HepG2 (cell line): ENCODE results near the gene PCDH12. TPM values are rescaled to one million over a fixed set of nuclear protein-coding genes. Genes with fewer than 3 reads are reported as not detected.

Source experiments
- AKAP8 ChIP-seq: sonication (generic); formaldehyde crosslinking; IDR thresholded peaks from 2 replicates; pipeline ENCODE4 v1.5.1; 2020; ENCODE audit warnings: mild to moderate bottlenecking, missing genetic modification reagents
- ARNT ChIP-seq: fragments of 450-650 bp; IDR thresholded peaks from 2 replicates; pipeline ENCODE4 v1.6.1; 2017
- ASH2L ChIP-seq: fragments of 300-600, 200-600 bp; sonication (generic); IDR thresholded peaks from 2 replicates; pipeline ENCODE4 v1.7.0; 2017; ENCODE audit warnings: low read depth, mild to moderate bottlenecking, moderate library complexity, mixed read lengths, low read length; ENCODE audit not compliant: insufficient read length
- ATF6 ChIP-seq: sonication (generic); formaldehyde crosslinking; conservative IDR thresholded peaks from 2 replicates; pipeline ENCODE4 v1.4.0; 2020; ENCODE audit warnings: missing genetic modification reagents
- CENPT ChIP-seq: sonication (generic); formaldehyde crosslinking; IDR thresholded peaks from 2 replicates; pipeline ENCODE4 v1.8.0; 2022; ENCODE audit warnings: low read depth, mild to moderate bottlenecking, moderate library complexity, missing genetic modification reagents
- ERF ChIP-seq: IDR thresholded peaks from 2 replicates; pipeline ENCODE4 v1.6.1; 2018; ENCODE audit warnings: missing biosample characterization, missing genetic modification reagents
- EZH2 ChIP-seq: conservative IDR thresholded peaks from 2 replicates; pipeline ENCODE4 v1.6.1; 2012; ENCODE audit warnings: mild to moderate bottlenecking, low read depth, low read length, moderate library complexity
- FOXK2 ChIP-seq: fragments of 450-650 bp; IDR thresholded peaks from 2 replicates; pipeline ENCODE4 v1.6.1; 2016
- HNF4G ChIP-seq, 2 experiments: sonication (generic) in 1 of 2; formaldehyde crosslinking in 1 of 2; IDR thresholded peaks; 2 replicates each; pipeline versions ENCODE4 v1.4.0 to v1.6.1; 2011 to 2020; ENCODE audit warnings: borderline replicate concordance in 2 of 2, low read depth in 2 of 2, mild to moderate bottlenecking in 2 of 2, low read length in 1 of 2, missing genetic modification reagents in 1 of 2, moderate library complexity in 1 of 2
- JUN ChIP-seq: sonication (generic); formaldehyde crosslinking; IDR thresholded peaks from 2 replicates; pipeline ENCODE4 v1.4.0; 2020; ENCODE audit warnings: mild to moderate bottlenecking, missing genetic modification reagents
- MEIS1 ChIP-seq: sonication (generic); formaldehyde crosslinking; IDR thresholded peaks from 2 replicates; pipeline ENCODE4 v1.9.0; 2021; ENCODE audit warnings: mild to moderate bottlenecking, missing genetic modification reagents, moderate library complexity, borderline replicate concordance
- MEIS2 ChIP-seq: sonication (generic); formaldehyde crosslinking; IDR thresholded peaks from 2 replicates; pipeline ENCODE4 v1.9.0; 2021; ENCODE audit warnings: mild to moderate bottlenecking, missing genetic modification reagents
- MXD3 ChIP-seq: IDR thresholded peaks from 2 replicates; pipeline ENCODE4 v1.6.1; 2016; ENCODE audit warnings: mild to moderate bottlenecking, missing biosample characterization, missing genetic modification reagents
- REPIN1 ChIP-seq: sonication (generic); formaldehyde crosslinking; IDR thresholded peaks from 2 replicates; pipeline ENCODE4 v1.8.0; 2022; ENCODE audit warnings: missing genetic modification reagents, low read depth, mild to moderate bottlenecking, borderline replicate concordance
- SIN3A ChIP-seq: IDR thresholded peaks from 2 replicates; pipeline ENCODE4 v1.6.1; 2011; ENCODE audit warnings: low read depth, mild to moderate bottlenecking, control low read depth, low read length, borderline replicate concordance
- SKIL ChIP-seq: sonication (generic); formaldehyde crosslinking; IDR thresholded peaks from 2 replicates; pipeline ENCODE4 v1.8.0; 2022; ENCODE audit warnings: missing genetic modification reagents, mild to moderate bottlenecking, moderate library complexity, borderline replicate concordance
- SRF ChIP-seq: IDR thresholded peaks from 2 replicates; pipeline ENCODE4 v1.6.1; 2011; ENCODE audit warnings: mild to moderate bottlenecking, low read depth, low read length, moderate library complexity
- TAF15 ChIP-seq: fragments of 200-400 bp; formaldehyde crosslinking; IDR thresholded peaks from one replicate; pipeline ENCODE4 v1.6.1; 2018; ENCODE audit warnings: mild to moderate bottlenecking, low read depth, low read length; ENCODE audit not compliant: poor library complexity, severe bottlenecking
- TERF1 ChIP-seq: sonication (generic); formaldehyde crosslinking; IDR thresholded peaks from 2 replicates; pipeline ENCODE4 v1.8.0; 2022; ENCODE audit warnings: mild to moderate bottlenecking, missing genetic modification reagents, moderate library complexity
- ZFP36 ChIP-seq: fragments of 150-350 bp; IDR thresholded peaks from 2 replicates; pipeline ENCODE4 v1.6.1; 2018; ENCODE audit warnings: borderline replicate concordance, low read length, low read depth; ENCODE audit not compliant: partially characterized antibody
- ZFP41 ChIP-seq: sonication (generic); formaldehyde crosslinking; IDR thresholded peaks from 2 replicates; pipeline ENCODE4 v1.4.0; 2020; ENCODE audit warnings: mild to moderate bottlenecking, missing genetic modification reagents, borderline replicate concordance
- ZMAT3 ChIP-seq: sonication (generic); formaldehyde crosslinking; conservative IDR thresholded peaks from 2 replicates; pipeline ENCODE4 v1.7.0; 2021; ENCODE audit warnings: missing genetic modification reagents
- ZNF136 ChIP-seq: sonication (generic); formaldehyde crosslinking; IDR thresholded peaks from 2 replicates; pipeline ENCODE4 v1.8.1; 2022; ENCODE audit warnings: low read depth, mild to moderate bottlenecking, moderate library complexity, missing genetic modification reagents
- ZNF34 ChIP-seq: sonication (generic); formaldehyde crosslinking; IDR thresholded peaks from 2 replicates; pipeline ENCODE4 v1.4.0; 2020; ENCODE audit warnings: mild to moderate bottlenecking, missing genetic modification reagents, borderline replicate concordance
- ZNF614 ChIP-seq: IDR thresholded peaks from 2 replicates; pipeline ENCODE4 v1.6.1; 2018; ENCODE audit warnings: missing biosample characterization, missing genetic modification reagents, inconsistent platforms, borderline replicate concordance
- polyA plus RNA-seq, 8 experiments: library from polyadenylated mRNA; depleted of rRNA in 3 of 8; stranded (reverse) in 7 of 8; unstranded in 1 of 8; fragments of >200 nt; fragmentation: Illumina TruSeq in 4 of 8; extraction: Trizol in 4 of 8; gene quantifications; 2 replicates each; pipeline versions ENCODE4 v1.2.1 to v1.2.3, GENCODE V29; 2011 to 2016; ENCODE audit warnings: low read depth in 4 of 8, missing spikeins in 1 of 8, mixed read lengths in 1 of 8; ENCODE audit not compliant: insufficient read depth in 1 of 8
- total RNA-seq, 5 experiments: library from RNA; depleted of rRNA; stranded (reverse); fragments of >200 nt; fragmentation: Illumina TruSeq; extraction: Trizol; gene quantifications; 2 replicates each; pipeline ENCODE4 v1.2.3, GENCODE V29; 2016; ENCODE audit warnings: low read depth in 1 of 5

The PCDH12 gene
- total and polyA plus RNA-seq, 2 of the 13 experiments (the other 11 are each of a cell fraction or from before 2014, with no cell fraction given): not detected

- TF ChIP-seq ZMAT3 (CRISPR knock-in tag) (no peak), ZNF34 (CRISPR knock-in tag) (no peak), SKIL (CRISPR knock-in tag) (0 out of 2 replicates have a peak, but pooled peaks have one; percentile 13), JUN (CRISPR knock-in tag) (no peak), ZFP36 (no peak), TERF1 (CRISPR knock-in tag) (no peak), REPIN1 (CRISPR knock-in tag) (no peak), AKAP8 (CRISPR knock-in tag) (no peak), MEIS1 (CRISPR knock-in tag) (peak; percentile 39; the same call in 1 of the 2 replicates), FOXK2 (no peak), ASH2L (no peak), HNF4G (IDR thresholded peaks at IDR 0.05; ENCODE audit: borderline replicate concordance, low read depth, low read length) (no peak), HNF4G (CRISPR knock-in tag; IDR thresholded peaks at IDR 0.05; ENCODE audit: borderline replicate concordance, low read depth) (no peak), TAF15 (no peak), ZFP41 (CRISPR knock-in tag) (peak; percentile 54; the same call in 1 of the 2 replicates), ZNF614 (CRISPR knock-in tag) (no peak), ATF6 (CRISPR knock-in tag) (no peak), MEIS2 (no peak; the same call in 1 of the 2 replicates), ERF (no peak), SIN3A (no peak), CENPT (CRISPR knock-in tag) (no peak), MXD3 (CRISPR knock-in tag) (peak; percentile 30; the same call in 1 of the 2 replicates), ZNF136 (CRISPR knock-in tag) (0 out of 2 replicates have a peak, but pooled peaks have one; percentile 32), EZH2 (no peak), SRF (no peak), ARNT (no peak)
Observed at GRCh38 chr5:141914199-141914743, 43.7 kb downstream of the PCDH12 start (continued).
